HEK293 (cell line): ENCODE results near the gene MAGI2.

Experiments
- CTCF ChIA-PET: fragments of 350-600 bp; formaldehyde crosslinking; extraction: SDS; loops from one replicate; lab custom pipeline; 2021; ENCODE audit warnings: antibody characterized with exemption; lab: Yijun Ruan, JAX
- POLR2A ChIA-PET: fragments of 300-600 bp; formaldehyde crosslinking; extraction: SDS; loops from one replicate; lab custom pipeline; 2020; ENCODE audit warnings: antibody characterized with exemption, inconsistent platforms; lab: Yijun Ruan, JAX
- H3K27ac ChIP-seq: fragments of 200-500 bp; sonication (Bioruptor generic); 2 replicates; pipeline ENCODE4 v1.5.1; 2014; ENCODE audit warnings: low read depth, low read length, control low read depth, inconsistent platforms; ENCODE audit errors: extremely low read depth
- H3K36me3 ChIP-seq, 2 experiments: fragments of 200-500 bp in 1 of 2; sonication (Bioruptor generic) in 1 of 2; 1 replicate in 1 of 2; 2 replicates in 1 of 2; pipeline ENCODE4 v1.5.1; 2014 to 2017; ENCODE audit warnings: inconsistent platforms in 2 of 2, low read length in 2 of 2; ENCODE audit not compliant: control insufficient read depth in 2 of 2, insufficient read depth in 1 of 2
- H3K4me1 ChIP-seq: fragments of 200-500 bp; sonication (Bioruptor generic); 2 replicates; pipeline ENCODE4 v1.5.1; 2014; ENCODE audit warnings: mild to moderate bottlenecking, low read length, inconsistent platforms; ENCODE audit not compliant: control insufficient read depth, insufficient read depth
- H3K4me3 ChIP-seq: 2 replicates; pipeline ENCODE4 v1.5.1; 2011; ENCODE audit warnings: low read depth, mild to moderate bottlenecking, control low read depth, low read length, moderate library complexity
- H3K9me3 ChIP-seq: fragments of 200-500 bp; sonication (Bioruptor generic); 2 replicates; pipeline ENCODE4 v1.5.1; 2014; ENCODE audit warnings: low read depth, low read length, inconsistent platforms; ENCODE audit not compliant: control insufficient read depth, insufficient read depth
- BCL11A ChIP-seq: fragments of 450-650 bp; formaldehyde crosslinking; IDR thresholded peaks from 2 replicates; pipeline ENCODE4 v1.5.1; 2016; ENCODE audit warnings: low read depth, missing biosample characterization, missing genetic modification characterization
- GFI1B ChIP-seq: fragments of 450-650 bp; formaldehyde crosslinking; IDR thresholded peaks from 2 replicates; pipeline ENCODE4 v1.5.1; 2016; ENCODE audit warnings: missing biosample characterization, missing genetic modification characterization
- HOXA7 ChIP-seq: sonication (generic); formaldehyde crosslinking; IDR thresholded peaks from 2 replicates; pipeline ENCODE4 v1.8.1; 2022; ENCODE audit warnings: missing genetic modification reagents, borderline replicate concordance
- SCRT2 ChIP-seq: fragments of 450-650 bp; formaldehyde crosslinking; IDR thresholded peaks from 2 replicates; pipeline ENCODE4 v1.5.1; 2016; ENCODE audit warnings: missing biosample characterization, missing genetic modification characterization
- YY2 ChIP-seq: fragments of 450-650 bp; formaldehyde crosslinking; IDR thresholded peaks from 2 replicates; pipeline ENCODE4 v1.5.1; 2016; ENCODE audit warnings: missing biosample characterization, missing genetic modification characterization
- ZFP37 ChIP-seq: fragments of 450-650 bp; formaldehyde crosslinking; IDR thresholded peaks from 2 replicates; pipeline ENCODE4 v1.5.1; 2016; ENCODE audit warnings: missing biosample characterization, missing genetic modification characterization
- ZNF155 ChIP-seq: fragments of 450-650 bp; formaldehyde crosslinking; IDR thresholded peaks from 2 replicates; pipeline ENCODE4 v1.5.1; 2016; ENCODE audit warnings: missing biosample characterization, missing genetic modification characterization
- ZNF23 ChIP-seq: fragments of 450-650 bp; formaldehyde crosslinking; IDR thresholded peaks from 2 replicates; pipeline ENCODE4 v1.5.1; 2016; ENCODE audit warnings: missing biosample characterization, missing genetic modification characterization, borderline replicate concordance
- ZNF404 ChIP-seq: fragments of 450-650 bp; formaldehyde crosslinking; IDR thresholded peaks from 2 replicates; pipeline ENCODE4 v1.5.1; 2017; ENCODE audit warnings: missing biosample characterization, missing genetic modification characterization
- ZNF514 ChIP-seq: fragments of 450-650 bp; formaldehyde crosslinking; IDR thresholded peaks from 2 replicates; pipeline ENCODE4 v1.5.1; 2016; ENCODE audit warnings: missing biosample characterization, missing genetic modification characterization
- ZNF555 ChIP-seq: fragments of 450-650 bp; formaldehyde crosslinking; conservative IDR thresholded peaks from 2 replicates; pipeline ENCODE4 v1.5.1; 2017; ENCODE audit warnings: missing biosample characterization, mild to moderate bottlenecking, missing genetic modification characterization, inconsistent platforms
- ZNF623 ChIP-seq: fragments of 450-650 bp; formaldehyde crosslinking; IDR thresholded peaks from 2 replicates; pipeline ENCODE4 v1.5.1; 2016; ENCODE audit warnings: missing biosample characterization, missing genetic modification characterization
- ZNF658 ChIP-seq: fragments of 450-650 bp; formaldehyde crosslinking; IDR thresholded peaks from 2 replicates; pipeline ENCODE4; 2016; ENCODE audit warnings: missing biosample characterization, missing genetic modification characterization
- ZNF701 ChIP-seq: fragments of 450-650 bp; formaldehyde crosslinking; IDR thresholded peaks from 2 replicates; pipeline ENCODE4 v1.5.1; 2016; ENCODE audit warnings: missing biosample characterization, missing genetic modification characterization
- ZNF785 ChIP-seq: fragments of 450-650 bp; formaldehyde crosslinking; IDR thresholded peaks from 2 replicates; pipeline ENCODE4 v1.5.1; 2016; ENCODE audit warnings: missing biosample characterization, missing genetic modification characterization
- TF ChIP-seq, protein P1 (sequence below): fragments of 450-650 bp; formaldehyde crosslinking; IDR thresholded peaks from 2 replicates; pipeline ENCODE4 v1.5.1; 2016; ENCODE audit warnings: missing biosample characterization, missing genetic modification characterization
- TF ChIP-seq, protein P2 (sequence below): fragments of 450-650 bp; formaldehyde crosslinking; IDR thresholded peaks from 2 replicates; pipeline ENCODE4 v1.5.1; 2016; ENCODE audit warnings: missing biosample characterization, missing genetic modification characterization
- TF ChIP-seq, protein P3 (sequence below): fragments of 450-650 bp; formaldehyde crosslinking; IDR thresholded peaks from 2 replicates; pipeline ENCODE4 v1.5.1; 2016; ENCODE audit warnings: missing biosample characterization, missing genetic modification characterization
- TF ChIP-seq, protein P4 (sequence below): fragments of 450-650 bp; formaldehyde crosslinking; IDR thresholded peaks from 2 replicates; pipeline ENCODE4 v1.5.1; 2016; ENCODE audit warnings: missing biosample characterization, missing genetic modification characterization
- TF ChIP-seq, protein P5 (sequence below): fragments of 450-650 bp; formaldehyde crosslinking; IDR thresholded peaks from 2 replicates; pipeline ENCODE4 v1.5.0; 2017; ENCODE audit warnings: missing biosample characterization, missing genetic modification characterization, borderline replicate concordance

Gene MAGI2

DNA sequence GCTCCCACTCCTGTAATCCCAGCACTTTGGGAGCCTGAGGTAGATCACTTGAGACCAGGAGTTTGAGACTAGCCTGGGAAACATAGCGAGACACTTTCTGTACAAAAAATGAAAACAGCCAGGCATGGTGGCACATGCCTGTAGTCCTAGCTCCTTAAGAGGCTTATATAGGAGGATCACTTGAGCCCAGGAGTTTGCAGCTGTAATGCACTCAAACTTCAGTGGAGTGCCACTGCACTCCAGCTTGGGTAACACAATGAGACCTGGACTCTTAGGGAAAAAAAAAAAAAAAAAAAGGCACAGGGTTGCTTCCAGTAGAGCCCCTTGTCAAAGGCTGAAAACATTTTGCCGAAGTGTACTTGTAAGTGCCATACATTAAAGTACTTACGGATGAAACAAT is 1459.6 kb downstream of the MAGI2 start:
- TF ChIP-seq ZNF155 (tag by site-specific recombination) (no peak), SCRT2 (tag by site-specific recombination) (no peak), ZNF785 (tag by site-specific recombination) (no peak), ZNF404 (tag by site-specific recombination) (no peak), ZNF701 (tag by site-specific recombination) (no peak), ZNF514 (tag by site-specific recombination) (no peak), BCL11A (tag by site-specific recombination) (no peak), GFI1B (tag by site-specific recombination) (no peak), ZNF555 (no peak), ZFP37 (tag by site-specific recombination) (no peak), YY2 (tag by site-specific recombination) (no peak), ZNF23 (tag by site-specific recombination) (no peak), HOXA7 (CRISPR knock-in tag) (no peak), ZNF623 (no peak), ZNF658 (tag by site-specific recombination) (no peak)
- TF ChIP-seq, protein P1, sequence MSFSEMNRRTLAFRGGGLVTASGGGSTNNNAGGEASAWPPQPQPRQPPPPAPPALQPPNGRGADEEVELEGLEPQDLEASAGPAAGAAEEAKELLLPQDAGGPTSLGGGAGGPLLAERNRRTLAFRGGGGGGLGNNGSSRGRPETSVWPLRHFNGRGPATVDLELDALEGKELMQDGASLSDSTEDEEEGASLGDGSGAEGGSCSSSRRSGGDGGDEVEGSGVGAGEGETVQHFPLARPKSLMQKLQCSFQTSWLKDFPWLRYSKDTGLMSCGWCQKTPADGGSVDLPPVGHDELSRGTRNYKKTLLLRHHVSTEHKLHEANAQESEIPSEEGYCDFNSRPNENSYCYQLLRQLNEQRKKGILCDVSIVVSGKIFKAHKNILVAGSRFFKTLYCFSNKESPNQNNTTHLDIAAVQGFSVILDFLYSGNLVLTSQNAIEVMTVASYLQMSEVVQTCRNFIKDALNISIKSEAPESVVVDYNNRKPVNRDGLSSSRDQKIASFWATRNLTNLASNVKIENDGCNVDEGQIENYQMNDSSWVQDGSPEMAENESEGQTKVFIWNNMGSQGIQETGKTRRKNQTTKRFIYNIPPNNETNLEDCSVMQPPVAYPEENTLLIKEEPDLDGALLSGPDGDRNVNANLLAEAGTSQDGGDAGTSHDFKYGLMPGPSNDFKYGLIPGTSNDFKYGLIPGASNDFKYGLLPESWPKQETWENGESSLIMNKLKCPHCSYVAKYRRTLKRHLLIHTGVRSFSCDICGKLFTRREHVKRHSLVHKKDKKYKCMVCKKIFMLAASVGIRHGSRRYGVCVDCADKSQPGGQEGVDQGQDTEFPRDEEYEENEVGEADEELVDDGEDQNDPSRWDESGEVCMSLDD (tag by site-specific recombination) = no peak
- TF ChIP-seq, protein P2, sequence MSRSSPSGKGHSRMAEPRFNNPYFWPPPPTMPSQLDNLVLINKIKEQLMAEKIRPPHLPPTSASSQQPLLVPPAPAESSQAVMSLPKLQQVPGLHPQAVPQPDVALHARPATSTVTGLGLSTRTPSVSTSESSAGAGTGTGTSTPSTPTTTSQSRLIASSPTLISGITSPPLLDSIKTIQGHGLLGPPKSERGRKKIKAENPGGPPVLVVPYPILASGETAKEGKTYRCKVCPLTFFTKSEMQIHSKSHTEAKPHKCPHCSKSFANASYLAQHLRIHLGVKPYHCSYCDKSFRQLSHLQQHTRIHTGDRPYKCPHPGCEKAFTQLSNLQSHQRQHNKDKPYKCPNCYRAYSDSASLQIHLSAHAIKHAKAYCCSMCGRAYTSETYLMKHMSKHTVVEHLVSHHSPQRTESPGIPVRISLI (tag by site-specific recombination) = no peak
- TF ChIP-seq, protein P3, sequence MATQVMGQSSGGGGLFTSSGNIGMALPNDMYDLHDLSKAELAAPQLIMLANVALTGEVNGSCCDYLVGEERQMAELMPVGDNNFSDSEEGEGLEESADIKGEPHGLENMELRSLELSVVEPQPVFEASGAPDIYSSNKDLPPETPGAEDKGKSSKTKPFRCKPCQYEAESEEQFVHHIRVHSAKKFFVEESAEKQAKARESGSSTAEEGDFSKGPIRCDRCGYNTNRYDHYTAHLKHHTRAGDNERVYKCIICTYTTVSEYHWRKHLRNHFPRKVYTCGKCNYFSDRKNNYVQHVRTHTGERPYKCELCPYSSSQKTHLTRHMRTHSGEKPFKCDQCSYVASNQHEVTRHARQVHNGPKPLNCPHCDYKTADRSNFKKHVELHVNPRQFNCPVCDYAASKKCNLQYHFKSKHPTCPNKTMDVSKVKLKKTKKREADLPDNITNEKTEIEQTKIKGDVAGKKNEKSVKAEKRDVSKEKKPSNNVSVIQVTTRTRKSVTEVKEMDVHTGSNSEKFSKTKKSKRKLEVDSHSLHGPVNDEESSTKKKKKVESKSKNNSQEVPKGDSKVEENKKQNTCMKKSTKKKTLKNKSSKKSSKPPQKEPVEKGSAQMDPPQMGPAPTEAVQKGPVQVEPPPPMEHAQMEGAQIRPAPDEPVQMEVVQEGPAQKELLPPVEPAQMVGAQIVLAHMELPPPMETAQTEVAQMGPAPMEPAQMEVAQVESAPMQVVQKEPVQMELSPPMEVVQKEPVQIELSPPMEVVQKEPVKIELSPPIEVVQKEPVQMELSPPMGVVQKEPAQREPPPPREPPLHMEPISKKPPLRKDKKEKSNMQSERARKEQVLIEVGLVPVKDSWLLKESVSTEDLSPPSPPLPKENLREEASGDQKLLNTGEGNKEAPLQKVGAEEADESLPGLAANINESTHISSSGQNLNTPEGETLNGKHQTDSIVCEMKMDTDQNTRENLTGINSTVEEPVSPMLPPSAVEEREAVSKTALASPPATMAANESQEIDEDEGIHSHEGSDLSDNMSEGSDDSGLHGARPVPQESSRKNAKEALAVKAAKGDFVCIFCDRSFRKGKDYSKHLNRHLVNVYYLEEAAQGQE = no peak
- TF ChIP-seq, protein P4, sequence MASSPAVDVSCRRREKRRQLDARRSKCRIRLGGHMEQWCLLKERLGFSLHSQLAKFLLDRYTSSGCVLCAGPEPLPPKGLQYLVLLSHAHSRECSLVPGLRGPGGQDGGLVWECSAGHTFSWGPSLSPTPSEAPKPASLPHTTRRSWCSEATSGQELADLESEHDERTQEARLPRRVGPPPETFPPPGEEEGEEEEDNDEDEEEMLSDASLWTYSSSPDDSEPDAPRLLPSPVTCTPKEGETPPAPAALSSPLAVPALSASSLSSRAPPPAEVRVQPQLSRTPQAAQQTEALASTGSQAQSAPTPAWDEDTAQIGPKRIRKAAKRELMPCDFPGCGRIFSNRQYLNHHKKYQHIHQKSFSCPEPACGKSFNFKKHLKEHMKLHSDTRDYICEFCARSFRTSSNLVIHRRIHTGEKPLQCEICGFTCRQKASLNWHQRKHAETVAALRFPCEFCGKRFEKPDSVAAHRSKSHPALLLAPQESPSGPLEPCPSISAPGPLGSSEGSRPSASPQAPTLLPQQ = no peak
- TF ChIP-seq, protein P5, sequence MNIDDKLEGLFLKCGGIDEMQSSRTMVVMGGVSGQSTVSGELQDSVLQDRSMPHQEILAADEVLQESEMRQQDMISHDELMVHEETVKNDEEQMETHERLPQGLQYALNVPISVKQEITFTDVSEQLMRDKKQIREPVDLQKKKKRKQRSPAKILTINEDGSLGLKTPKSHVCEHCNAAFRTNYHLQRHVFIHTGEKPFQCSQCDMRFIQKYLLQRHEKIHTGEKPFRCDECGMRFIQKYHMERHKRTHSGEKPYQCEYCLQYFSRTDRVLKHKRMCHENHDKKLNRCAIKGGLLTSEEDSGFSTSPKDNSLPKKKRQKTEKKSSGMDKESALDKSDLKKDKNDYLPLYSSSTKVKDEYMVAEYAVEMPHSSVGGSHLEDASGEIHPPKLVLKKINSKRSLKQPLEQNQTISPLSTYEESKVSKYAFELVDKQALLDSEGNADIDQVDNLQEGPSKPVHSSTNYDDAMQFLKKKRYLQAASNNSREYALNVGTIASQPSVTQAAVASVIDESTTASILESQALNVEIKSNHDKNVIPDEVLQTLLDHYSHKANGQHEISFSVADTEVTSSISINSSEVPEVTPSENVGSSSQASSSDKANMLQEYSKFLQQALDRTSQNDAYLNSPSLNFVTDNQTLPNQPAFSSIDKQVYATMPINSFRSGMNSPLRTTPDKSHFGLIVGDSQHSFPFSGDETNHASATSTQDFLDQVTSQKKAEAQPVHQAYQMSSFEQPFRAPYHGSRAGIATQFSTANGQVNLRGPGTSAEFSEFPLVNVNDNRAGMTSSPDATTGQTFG = no peak
- TF ChIP-seq, all 188 proteins: peak for 0
- no peak overlapping the region for H3K4me3 ChIP-seq
- H3K4me1 ChIP-seq = no peaks in the 10 kb centered on the region
- H3K36me3 ChIP-seq = no peaks in the 10 kb centered on the region
- POLR2A ChIA-PET = no interaction called here
- CTCF ChIA-PET = interaction anchor here (0.5 to 0.7 kb wide), 3 partner anchors 10 to 112 kb away, joined by 3 read pairs; no protein-coding TSS in a partner anchor
- no peaks in the 10 kb centered on the region for H3K9me3 ChIP-seq
- no peak overlapping the region for H3K27ac ChIP-seq
